Endothelial cell of umbilical vein (primary cell): ENCODE measurements around the gene GNAQ. TPM values are rescaled to one million over a fixed set of nuclear protein-coding genes. Genes with fewer than 3 reads are reported as not detected.

Experiments
- BruUV-seq: library from RNA; stranded (reverse); fragments of 400-500 nt; replicated peaks from 2 replicates; lab custom pipeline; 2021; lab: Mats Ljungman, UMichigan
- CTCF ChIA-PET: fragments of 300-600, 350-600 bp; sonication (Branson Sonifier 250); formaldehyde crosslinking; loops from one replicate; lab custom pipeline; 2021; ENCODE audit warnings: antibody characterized with exemption, inconsistent platforms; lab: Charles Lee
- POLR2A ChIA-PET: fragments of 300-600, 350-600 bp; sonication (Branson Sonifier 250); formaldehyde crosslinking; loops from one replicate; lab custom pipeline; 2021; ENCODE audit warnings: antibody characterized with exemption, inconsistent platforms; lab: Charles Lee
- DNase-seq: peaks from one replicate; pipeline ENCODE4 v3.0.0-alpha.2; 2011; ENCODE audit warnings: low read depth, low spot score
- FAIRE-seq: peaks from 2 replicates; lab custom pipeline; 2011; peaks lifted over from hg19 to GRCh38; lab: Jason Lieb, UNC
- H2AFZ ChIP-seq: 2 replicates; pipeline ENCODE4 v1.6.0; 2012; ENCODE audit warnings: low read depth, low read length, control low read depth, inconsistent platforms
- H3K27ac ChIP-seq: 2 replicates; pipeline ENCODE4 v1.5.1; 2011; ENCODE audit warnings: low read depth, mild to moderate bottlenecking, control low read depth, low read length, moderate library complexity; ENCODE audit not compliant: insufficient read depth
- H3K27me3 ChIP-seq, 2 experiments: 2 replicates each; pipeline versions ENCODE4 v1.6.0 to v1.6.1; 2011; ENCODE audit warnings: low read length in 2 of 2, mixed read lengths in 1 of 2; ENCODE audit not compliant: control insufficient read depth in 2 of 2, insufficient read depth in 2 of 2
- H3K36me3 ChIP-seq, 2 experiments: 2 replicates in 1 of 2; 3 replicates in 1 of 2; pipeline ENCODE4 v1.5.1; 2011; ENCODE audit warnings: low read length in 2 of 2, mild to moderate bottlenecking in 1 of 2, moderate library complexity in 1 of 2; ENCODE audit not compliant: control insufficient read depth in 2 of 2, insufficient read depth in 2 of 2; ENCODE audit errors: extremely low read depth in 1 of 2
- H3K4me1 ChIP-seq: 3 replicates; pipeline ENCODE4 v1.5.1; 2011; ENCODE audit warnings: mild to moderate bottlenecking, low read length; ENCODE audit not compliant: control insufficient read depth, insufficient read depth; ENCODE audit errors: extremely low read depth
- H3K4me2 ChIP-seq: 2 replicates; pipeline ENCODE4 v1.6.1; 2011; ENCODE audit warnings: low read length, control low read depth, mixed read lengths; ENCODE audit not compliant: insufficient read depth
- H3K4me3 ChIP-seq, 3 experiments: fragments of 200-600 bp in 1 of 3; sonication (generic), shearing (Covaris generic) in 1 of 3; replicated peaks in 1 of 3; 2 replicates each; pipeline ENCODE4 v1.5.1; 2011 to 2016; ENCODE audit warnings: control low read depth in 3 of 3, low read length in 3 of 3, mild to moderate bottlenecking in 2 of 3, inconsistent platforms in 1 of 3, low read depth in 1 of 3, moderate library complexity in 1 of 3; ENCODE audit not compliant: insufficient read depth in 1 of 3
- H3K79me2 ChIP-seq: 2 replicates; pipeline ENCODE4 v1.6.0; 2012; ENCODE audit warnings: low read length, inconsistent platforms; ENCODE audit not compliant: control insufficient read depth, insufficient read depth
- H3K9ac ChIP-seq: replicated peaks from 2 replicates; pipeline ENCODE3; 2011; ENCODE audit warnings: low read length, control low read depth; ENCODE audit not compliant: insufficient read depth; ENCODE audit errors: extremely low read depth
- H3K9me1 ChIP-seq: replicated peaks from 3 replicates; pipeline ENCODE4 v1.6.0; 2011; ENCODE audit warnings: mild to moderate bottlenecking, low read length; ENCODE audit not compliant: control insufficient read depth, insufficient read depth; ENCODE audit errors: extremely low read depth
- H3K9me3 ChIP-seq: replicated peaks from 2 replicates; pipeline ENCODE4 v1.5.1; 2012; ENCODE audit warnings: low read length, inconsistent platforms; ENCODE audit not compliant: control insufficient read depth, insufficient read depth
- H4K20me1 ChIP-seq: replicated peaks from 2 replicates; pipeline ENCODE3; 2011; ENCODE audit warnings: mild to moderate bottlenecking, low read length; ENCODE audit not compliant: control insufficient read depth, insufficient read depth; ENCODE audit errors: extremely low read depth
- EZH2 ChIP-seq: IDR thresholded peaks from 2 replicates; pipeline ENCODE4 v1.6.1; 2012; ENCODE audit warnings: borderline replicate concordance, low read depth, mild to moderate bottlenecking, moderate library complexity, low read length, inconsistent platforms; ENCODE audit not compliant: severe bottlenecking
- FOS ChIP-seq: IDR thresholded peaks from 2 replicates; pipeline ENCODE4 v1.6.1; 2011; ENCODE audit warnings: mild to moderate bottlenecking, low read length, moderate library complexity, borderline replicate concordance; ENCODE audit not compliant: insufficient read depth
- GATA2 ChIP-seq: IDR thresholded peaks from 2 replicates; pipeline ENCODE4 v1.7.0; 2011; ENCODE audit warnings: low read depth, mild to moderate bottlenecking, moderate library complexity, mixed read lengths, low read length; ENCODE audit not compliant: insufficient read length, insufficient read depth
- JUN ChIP-seq: IDR thresholded peaks from 2 replicates; pipeline ENCODE4 v1.6.1; 2011; ENCODE audit warnings: borderline replicate concordance, low read depth; ENCODE audit not compliant: insufficient read length, insufficient read depth
- MYC ChIP-seq: IDR thresholded peaks from one replicate; pipeline ENCODE4 v1.6.1; 2011; ENCODE audit warnings: mild to moderate bottlenecking, low read depth, low read length
- POLR2A ChIP-seq: IDR thresholded peaks from 2 replicates; pipeline ENCODE4 v1.6.1; 2012; ENCODE audit warnings: low read depth, mild to moderate bottlenecking, control low read depth, low read length
- POLR2AphosphoS5 ChIP-seq: IDR thresholded peaks from 2 replicates; pipeline ENCODE4 v1.6.1; 2012; ENCODE audit warnings: low read depth, mild to moderate bottlenecking, control low read depth, low read length, moderate library complexity; ENCODE audit not compliant: insufficient read depth
- dilution Hi-C: fragments of 300-500 bp; cut with MboI; formaldehyde crosslinking; loops from one replicate; pipeline ENCODE4 v1.15.0; 2019; ENCODE audit warnings: low sequenced_read_pairs; ENCODE audit not compliant: extremely low pct_ligation_motif_present
- intact Hi-C: fragments of 100-400 bp; cut with micrococcal nuclease; formaldehyde crosslinking; loops from one replicate; pipeline ENCODE4 v1.10.0; 2022
- polyA plus RNA-seq, 4 experiments: library from polyadenylated mRNA; depleted of rRNA in 3 of 4; stranded (reverse) in 3 of 4; unstranded in 1 of 4; fragments of >200 nt; gene quantifications; 2 replicates each; pipeline versions ENCODE4 v1.2.1 to v1.2.3, GENCODE V29; 2011 to 2012; ENCODE audit warnings: missing spikeins in 1 of 4
- total RNA-seq: library from RNA; stranded (reverse); gene quantifications from 2 replicates; pipeline ENCODE4 v1.2.3, GENCODE V29; 2021
- TF ChIP-seq, protein P1 (sequence below), 2 donors: IDR thresholded peaks; 1 replicate in 1 of 2; 2 replicates in 1 of 2; pipeline ENCODE4 v1.5.1; 2011; ENCODE audit warnings: low read length in 2 of 2, mild to moderate bottlenecking in 2 of 2, moderate library complexity in 2 of 2, control low read depth in 1 of 2, inconsistent platforms in 1 of 2, low read depth in 1 of 2; ENCODE audit not compliant: insufficient read depth in 1 of 2; ENCODE audit errors: extremely low read depth in 1 of 2
- TF ChIP-seq, protein P2 (sequence below): IDR thresholded peaks from 2 replicates; pipeline ENCODE4 v1.6.1; 2011; ENCODE audit not compliant: insufficient read depth, insufficient read length

The GNAQ gene
- total and polyA plus RNA-seq, 2 donors (not counting 3 experiments of a cell fraction or from before 2014, with no cell fraction given) = 26.1 to 67.3 TPM

DNA sequence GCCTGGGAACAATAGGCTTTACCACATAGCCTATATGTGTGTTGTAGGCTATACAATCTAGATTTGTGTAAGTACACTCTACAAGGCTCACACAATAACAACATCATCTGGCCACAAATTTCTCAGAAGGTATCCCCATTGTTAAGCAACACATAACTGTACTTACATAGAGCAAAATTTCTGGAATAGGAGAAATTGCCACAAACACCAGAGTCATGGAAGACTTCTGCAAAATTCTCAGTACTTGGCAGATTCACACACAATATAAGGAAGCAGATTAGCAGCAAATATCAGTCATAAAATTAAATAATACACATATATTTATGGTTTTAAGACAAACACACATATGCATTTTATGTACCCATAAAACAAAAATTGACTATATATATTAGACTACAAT is 16.4 kb downstream of the GNAQ start:
- TF ChIP-seq MYC (no peak), EZH2 (no peak), POLR2AphosphoS5 (no peak), JUN (no peak), GATA2 (no peak), FOS (no peak), POLR2A (no peak)
- TF ChIP-seq, protein P1, sequence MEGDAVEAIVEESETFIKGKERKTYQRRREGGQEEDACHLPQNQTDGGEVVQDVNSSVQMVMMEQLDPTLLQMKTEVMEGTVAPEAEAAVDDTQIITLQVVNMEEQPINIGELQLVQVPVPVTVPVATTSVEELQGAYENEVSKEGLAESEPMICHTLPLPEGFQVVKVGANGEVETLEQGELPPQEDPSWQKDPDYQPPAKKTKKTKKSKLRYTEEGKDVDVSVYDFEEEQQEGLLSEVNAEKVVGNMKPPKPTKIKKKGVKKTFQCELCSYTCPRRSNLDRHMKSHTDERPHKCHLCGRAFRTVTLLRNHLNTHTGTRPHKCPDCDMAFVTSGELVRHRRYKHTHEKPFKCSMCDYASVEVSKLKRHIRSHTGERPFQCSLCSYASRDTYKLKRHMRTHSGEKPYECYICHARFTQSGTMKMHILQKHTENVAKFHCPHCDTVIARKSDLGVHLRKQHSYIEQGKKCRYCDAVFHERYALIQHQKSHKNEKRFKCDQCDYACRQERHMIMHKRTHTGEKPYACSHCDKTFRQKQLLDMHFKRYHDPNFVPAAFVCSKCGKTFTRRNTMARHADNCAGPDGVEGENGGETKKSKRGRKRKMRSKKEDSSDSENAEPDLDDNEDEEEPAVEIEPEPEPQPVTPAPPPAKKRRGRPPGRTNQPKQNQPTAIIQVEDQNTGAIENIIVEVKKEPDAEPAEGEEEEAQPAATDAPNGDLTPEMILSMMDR (IDR thresholded peaks at IDR 0.05; ENCODE audit: extremely low read depth in 1 of 2, insufficient read depth in 1 of 2, low read depth in 1 of 2, low read length in 2 of 2) = no peak
- TF ChIP-seq, protein P2, sequence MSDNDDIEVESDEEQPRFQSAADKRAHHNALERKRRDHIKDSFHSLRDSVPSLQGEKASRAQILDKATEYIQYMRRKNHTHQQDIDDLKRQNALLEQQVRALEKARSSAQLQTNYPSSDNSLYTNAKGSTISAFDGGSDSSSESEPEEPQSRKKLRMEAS = no peak
- H2AFZ ChIP-seq = no peak overlapping the region
- FAIRE-seq = no peak

More for the DNA sequence above, 16.4 kb downstream of the GNAQ start:
- POLR2A ChIA-PET = no interaction called here
- Histone ChIP-seq H3K27ac (no peak overlapping the region), H3K4me2 (no peak overlapping the region), H3K9me3 (no peaks in the 10 kb centered on the region), H3K9ac (no peak overlapping the region), H4K20me1 (peaks cover 13% of the 10 kb centered on the region), H3K79me2 (peaks cover 86% of the 10 kb centered on the region), H3K4me3 (no peak overlapping the region), H3K36me3 (no peaks in the 10 kb centered on the region), H3K4me1 (peaks cover 18% of the 10 kb centered on the region), H3K27me3 (no peaks in the 10 kb centered on the region), H3K9me1 (no peaks in the 10 kb centered on the region)
- no TSS peak for BruUV-seq
- dilution Hi-C loops (no loop called here), intact Hi-C loops (no loop called here)
- CTCF ChIA-PET = interaction anchor here (1.0 to 1.6 kb wide), 2 partner anchors 10 to 11 kb away, joined by 3 to 7 read pairs; no protein-coding TSS in a partner anchor
- no peak for DNase-seq
